A549 (cell line): ENCODE results near the gene NLK. TPM values are rescaled to one million over a fixed set of nuclear protein-coding genes. Genes with fewer than 3 reads are reported as not detected.
A peak's percentile ranks its signal among the peaks of the same experiment; 100 is the strongest.

Experiments
- ATAC-seq, 2 experiments: fragments of 200-7000 bp in 1 of 2; fragments of >200 bp in 1 of 2; cut with Nextera tagmentation in 1 of 2; cut with Tn5 transposase in 1 of 2; 3 replicates each; pipeline versions ENCODE4 v1.8.0 to v1.9.1; 2018 to 2020; ENCODE audit warnings: mild to moderate bottlenecking in 1 of 2, moderate library complexity in 1 of 2
- CTCF ChIA-PET: fragments of 300-600 bp; sonication (Branson Sonifier 250); formaldehyde crosslinking; extraction: SDS; loops from one replicate; lab custom pipeline; 2021; ENCODE audit warnings: antibody characterized with exemption, inconsistent platforms; lab: Yijun Ruan, JAX
- POLR2A ChIA-PET: fragments of 350-600 bp; formaldehyde crosslinking; extraction: SDS; loops from one replicate; lab custom pipeline; 2021; ENCODE audit warnings: antibody characterized with exemption, inconsistent platforms; lab: Yijun Ruan, JAX
- DNase-seq, 2 experiments: peaks; one replicate each; pipeline versions ENCODE4 v3.0.0 to v3.0.0-alpha.2; 2011 to 2016; ENCODE audit warnings: low read depth in 1 of 2, low spot score in 1 of 2
- FAIRE-seq: peaks from 2 replicates; lab custom pipeline; 2011; peaks lifted over from hg19 to GRCh38; lab: Jason Lieb, UNC
- H3K27ac ChIP-seq, 2 experiments: fragments of >200 bp; sonication (Bioruptor Twin); formaldehyde crosslinking; 3 replicates each; pipeline ENCODE4 v1.5.1; 2016 to 2017
- H3K4me1 ChIP-seq: fragments of >200 bp; sonication (Bioruptor Twin); formaldehyde crosslinking; 3 replicates; pipeline ENCODE4 v1.6.1; 2016
- H3K4me2 ChIP-seq: fragments of >200 bp; sonication (Bioruptor Twin); formaldehyde crosslinking; 3 replicates; pipeline ENCODE4 v1.6.1; 2016
- H3K4me3 ChIP-seq: fragments of >200 bp; sonication (Bioruptor Twin); formaldehyde crosslinking; 3 replicates; pipeline ENCODE4 v1.5.1; 2016
- H3K9me3 ChIP-seq: fragments of >200 bp; sonication (Bioruptor Twin); formaldehyde crosslinking; 3 replicates; pipeline ENCODE4 v1.6.1; 2016
- BHLHE40 ChIP-seq: IDR thresholded peaks from 2 replicates; pipeline ENCODE4 v1.6.1; 2012; ENCODE audit warnings: low read depth, low read length, inconsistent platforms
- CEBPB ChIP-seq, 2 experiments: fragments of >200 bp in 1 of 2; sonication (Bioruptor Twin) in 1 of 2; formaldehyde crosslinking in 1 of 2; IDR thresholded peaks; 2 replicates each; pipeline ENCODE4 v1.6.1; 2012 to 2016
- CHD4 ChIP-seq: fragments of 200-600 bp; sonication (generic); IDR thresholded peaks from 2 replicates; pipeline ENCODE4 v1.6.1; 2016; ENCODE audit warnings: antibody characterized with exemption, mild to moderate bottlenecking, borderline replicate concordance
- EP300 ChIP-seq, 2 experiments: fragments of >200 bp; sonication (Bioruptor Twin); formaldehyde crosslinking; IDR thresholded peaks; 2 replicates in 1 of 2; 3 replicates in 1 of 2; pipeline ENCODE4 v1.6.1; 2016 to 2017
- ESRRA ChIP-seq: fragments of 150-350 bp; IDR thresholded peaks from 2 replicates; pipeline ENCODE4 v1.6.1; 2014; ENCODE audit warnings: mild to moderate bottlenecking, low read length, borderline replicate concordance
- FOXS1 ChIP-seq: fragments of 250-450 bp; sonication (Bioruptor Pico); IDR thresholded peaks from 2 replicates; pipeline ENCODE4 v1.5.0; 2020; ENCODE audit warnings: mild to moderate bottlenecking, moderate library complexity
- HDAC2 ChIP-seq: fragments of 200-600 bp; sonication (generic); IDR thresholded peaks from 2 replicates; pipeline ENCODE4 v1.6.1; 2016
- HEYL ChIP-seq: fragments of 250-450 bp; sonication (Bioruptor Pico); IDR thresholded peaks from 2 replicates; pipeline ENCODE4 v1.8.0; 2021; ENCODE audit warnings: mild to moderate bottlenecking, moderate library complexity
- JUNB ChIP-seq: fragments of >200 bp; sonication (Bioruptor Twin); formaldehyde crosslinking; IDR thresholded peaks from 2 replicates; pipeline ENCODE4 v1.6.1; 2016
- KDM1A ChIP-seq: fragments of 200-600 bp; sonication (generic); IDR thresholded peaks from 2 replicates; pipeline ENCODE4 v1.6.1; 2016; ENCODE audit warnings: low read depth, mild to moderate bottlenecking
- MAX ChIP-seq: IDR thresholded peaks from 2 replicates; pipeline ENCODE4 v1.6.1; 2012
- MAZ ChIP-seq: fragments of 150-350 bp; IDR thresholded peaks from 2 replicates; pipeline ENCODE4 v1.6.1; 2014; ENCODE audit warnings: antibody characterized with exemption, low read depth, low read length, borderline replicate concordance
- NFE2L2 ChIP-seq: fragments of 150-350 bp; conservative IDR thresholded peaks from 2 replicates; pipeline ENCODE4 v1.6.1; 2014; ENCODE audit warnings: low read length
- PHF8 ChIP-seq: fragments of 200-600 bp; sonication (generic); IDR thresholded peaks from 2 replicates; pipeline ENCODE4 v1.6.1; 2016; ENCODE audit warnings: low read depth, mild to moderate bottlenecking, antibody characterized with exemption, moderate library complexity, borderline replicate concordance
- POLR2AphosphoS2 ChIP-seq: conservative IDR thresholded peaks from 2 replicates; pipeline ENCODE4 v1.6.1; 2012; ENCODE audit warnings: low read length, improper control_type of control experiment, inconsistent platforms
- RCOR1 ChIP-seq: fragments of 150-350 bp; IDR thresholded peaks from 2 replicates; pipeline ENCODE4 v1.6.1; 2014; ENCODE audit warnings: antibody characterized with exemption, low read length, low read depth
- REST ChIP-seq: fragments of 200-600 bp; sonication (generic); IDR thresholded peaks from 2 replicates; pipeline ENCODE4 v1.6.1; 2016; ENCODE audit warnings: antibody characterized with exemption, mild to moderate bottlenecking, moderate library complexity
- WGBS: methylation state at CpG from one replicate; pipeline ENCODE4 v1.1.6; 2017; ENCODE audit errors: missing lambda C conversion rate; 5-methylcytosine and 5-hydroxymethylcytosine counted together
- polyA plus RNA-seq, 4 experiments: library from polyadenylated mRNA; depleted of rRNA in 3 of 4; stranded (reverse); fragments of >200 nt; fragmentation: RNase III in 1 of 4; extraction: RNeasy Plus Mini Kit Qiagen cat#74134 plus additional on column Dnase treatment in 1 of 4; gene quantifications; 2 replicates in 3 of 4; 3 replicates in 1 of 4; pipeline ENCODE4 v1.2.3, GENCODE V29; 2011 to 2017
- TF ChIP-seq, protein P1 (sequence below): IDR thresholded peaks from 2 replicates; pipeline ENCODE4 v1.6.1; 2012; ENCODE audit warnings: low read depth, borderline replicate concordance
- TF ChIP-seq, protein P2 (sequence below): fragments of 450-650 bp; IDR thresholded peaks from 2 replicates; pipeline ENCODE4 v1.6.1; 2014; ENCODE audit warnings: antibody characterized with exemption
- TF ChIP-seq, protein P3 (sequence below): fragments of >200 bp; sonication (Bioruptor Twin); formaldehyde crosslinking; IDR thresholded peaks from 2 replicates; pipeline ENCODE4 v1.6.1; 2016
- TF ChIP-seq, protein P4 (sequence below): fragments of 250-450 bp; sonication (Bioruptor Pico); IDR thresholded peaks from 2 replicates; pipeline ENCODE4 v1.5.0; 2021; ENCODE audit warnings: mild to moderate bottlenecking, moderate library complexity, borderline replicate concordance
- TF ChIP-seq, protein P5 (sequence below): fragments of >200 bp; sonication (Bioruptor Twin); formaldehyde crosslinking; IDR thresholded peaks from 3 replicates; pipeline ENCODE4 v1.6.1; 2016

NLK gene
- polyA plus RNA-seq, 2 of the 4 experiments (the other 2 are of a cell fraction) = 11.8 to 26.5 TPM

- DNase-seq (no peak), FAIRE-seq (no peak), ATAC-seq (no peak)
- WGBS = 47% methylated on average over 2 of the region's 2 CpGs
- 0 out of 3 replicates have a peak overlapping the region, but pooled peaks have one; percentile 14 for H3K4me2 ChIP-seq
- no peak overlapping the region for H3K4me3 ChIP-seq
- ChIA-PET CTCF (interaction anchor here (1.2 to 1.6 kb wide), 2 partner anchors 9 to 401 kb away, joined by 3 read pairs; no protein-coding TSS in a partner anchor), POLR2A (interaction anchor here (3.0 kb wide), 1 partner anchor 14 kb away, joined by 14 read pairs; no protein-coding TSS in a partner anchor)
- H3K9me3 ChIP-seq = no peaks in the 10 kb centered on the region
- TF ChIP-seq REST (no peak), ESRRA (no peak), CEBPB (IDR thresholded peaks at IDR 0.05) (no peak), HDAC2 (no peak), NFE2L2 (no peak), FOXS1 (no peak)
- TF ChIP-seq, protein P1, sequence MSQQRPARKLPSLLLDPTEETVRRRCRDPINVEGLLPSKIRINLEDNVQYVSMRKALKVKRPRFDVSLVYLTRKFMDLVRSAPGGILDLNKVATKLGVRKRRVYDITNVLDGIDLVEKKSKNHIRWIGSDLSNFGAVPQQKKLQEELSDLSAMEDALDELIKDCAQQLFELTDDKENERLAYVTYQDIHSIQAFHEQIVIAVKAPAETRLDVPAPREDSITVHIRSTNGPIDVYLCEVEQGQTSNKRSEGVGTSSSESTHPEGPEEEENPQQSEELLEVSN = no peak
- TF ChIP-seq, protein P2, sequence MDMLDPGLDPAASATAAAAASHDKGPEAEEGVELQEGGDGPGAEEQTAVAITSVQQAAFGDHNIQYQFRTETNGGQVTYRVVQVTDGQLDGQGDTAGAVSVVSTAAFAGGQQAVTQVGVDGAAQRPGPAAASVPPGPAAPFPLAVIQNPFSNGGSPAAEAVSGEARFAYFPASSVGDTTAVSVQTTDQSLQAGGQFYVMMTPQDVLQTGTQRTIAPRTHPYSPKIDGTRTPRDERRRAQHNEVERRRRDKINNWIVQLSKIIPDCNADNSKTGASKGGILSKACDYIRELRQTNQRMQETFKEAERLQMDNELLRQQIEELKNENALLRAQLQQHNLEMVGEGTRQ = no peak
- no peak overlapping the region for H3K27ac ChIP-seq
- peaks cover 29% of the 10 kb centered on the region for H3K4me1 ChIP-seq
Measured at GRCh38 chr17:28055546-28056275, 13.2 kb downstream of the NLK start.

GRCh38 chr17:28056276-28056620 lies 13.8 kb downstream of the NLK start:
- DNase-seq (no peak), ATAC-seq (no peak), FAIRE-seq (no peak)
- Histone ChIP-seq H3K4me1 (peaks cover 29% of the 10 kb centered on the region), H3K4me3 (no peak overlapping the region), H3K9me3 (no peaks in the 10 kb centered on the region), H3K4me2 (0 out of 3 replicates have a peak overlapping the region, but pooled peaks have one; percentile 14), H3K27ac (no peak overlapping the region)
- CTCF ChIA-PET = interaction anchor here (1.2 kb wide), 1 partner anchor 8 kb away, joined by 3 read pairs; no protein-coding TSS in a partner anchor
- POLR2A ChIA-PET = interaction anchor here (3.0 kb wide), 1 partner anchor 15 kb away, joined by 14 read pairs; no protein-coding TSS in a partner anchor
- no peak for TF ChIP-seq CHD4
- TF ChIP-seq, protein P3, sequence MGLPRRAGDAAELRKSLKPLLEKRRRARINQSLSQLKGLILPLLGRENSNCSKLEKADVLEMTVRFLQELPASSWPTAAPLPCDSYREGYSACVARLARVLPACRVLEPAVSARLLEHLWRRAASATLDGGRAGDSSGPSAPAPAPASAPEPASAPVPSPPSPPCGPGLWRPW = no peak
- no peak for TF ChIP-seq POLR2AphosphoS2
- no peak for TF ChIP-seq EP300 (IDR thresholded peaks at IDR 0.05)
- TF ChIP-seq, protein P4, sequence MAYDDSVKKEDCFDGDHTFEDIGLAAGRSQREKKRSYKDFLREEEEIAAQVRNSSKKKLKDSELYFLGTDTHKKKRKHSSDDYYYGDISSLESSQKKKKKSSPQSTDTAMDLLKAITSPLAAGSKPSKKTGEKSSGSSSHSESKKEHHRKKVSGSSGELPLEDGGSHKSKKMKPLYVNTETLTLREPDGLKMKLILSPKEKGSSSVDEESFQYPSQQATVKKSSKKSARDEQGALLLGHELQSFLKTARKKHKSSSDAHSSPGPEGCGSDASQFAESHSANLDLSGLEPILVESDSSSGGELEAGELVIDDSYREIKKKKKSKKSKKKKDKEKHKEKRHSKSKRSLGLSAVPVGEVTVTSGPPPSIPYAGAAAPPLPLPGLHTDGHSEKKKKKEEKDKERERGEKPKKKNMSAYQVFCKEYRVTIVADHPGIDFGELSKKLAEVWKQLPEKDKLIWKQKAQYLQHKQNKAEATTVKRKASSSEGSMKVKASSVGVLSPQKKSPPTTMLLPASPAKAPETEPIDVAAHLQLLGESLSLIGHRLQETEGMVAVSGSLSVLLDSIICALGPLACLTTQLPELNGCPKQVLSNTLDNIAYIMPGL (CRISPR knock-in tag) = no peak
- no peak for TF ChIP-seq MAX
- no peak for TF ChIP-seq MAZ
- no peak for TF ChIP-seq BHLHE40
- TF ChIP-seq REST = no peak
- no peak for TF ChIP-seq JUNB
- TF ChIP-seq, protein P5, sequence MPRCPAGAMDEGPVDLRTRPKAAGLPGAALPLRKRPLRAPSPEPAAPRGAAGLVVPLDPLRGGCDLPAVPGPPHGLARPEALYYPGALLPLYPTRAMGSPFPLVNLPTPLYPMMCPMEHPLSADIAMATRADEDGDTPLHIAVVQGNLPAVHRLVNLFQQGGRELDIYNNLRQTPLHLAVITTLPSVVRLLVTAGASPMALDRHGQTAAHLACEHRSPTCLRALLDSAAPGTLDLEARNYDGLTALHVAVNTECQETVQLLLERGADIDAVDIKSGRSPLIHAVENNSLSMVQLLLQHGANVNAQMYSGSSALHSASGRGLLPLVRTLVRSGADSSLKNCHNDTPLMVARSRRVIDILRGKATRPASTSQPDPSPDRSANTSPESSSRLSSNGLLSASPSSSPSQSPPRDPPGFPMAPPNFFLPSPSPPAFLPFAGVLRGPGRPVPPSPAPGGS = no peak
- no peak for TF ChIP-seq HEYL (CRISPR knock-in tag)
- no peak for TF ChIP-seq KDM1A
- TF ChIP-seq RCOR1 = no peak
- TF ChIP-seq PHF8 = no peak
- 68% methylated on average over 3 of the region's 3 CpGs for WGBS
